C4-2B (cell line): ENCODE results near the gene GADL1.

Experiments used
- ZFX ChIP-seq: fragments of 450-650 bp; IDR thresholded peaks from 2 replicates; pipeline ENCODE4 v1.6.1; 2017
- TF ChIP-seq, protein P1 (sequence below): fragments of 450-650 bp; conservative IDR thresholded peaks from 2 replicates; pipeline ENCODE4 v1.5.1; 2017; ENCODE audit warnings: mild to moderate bottlenecking

- TF ChIP-seq, protein P1, sequence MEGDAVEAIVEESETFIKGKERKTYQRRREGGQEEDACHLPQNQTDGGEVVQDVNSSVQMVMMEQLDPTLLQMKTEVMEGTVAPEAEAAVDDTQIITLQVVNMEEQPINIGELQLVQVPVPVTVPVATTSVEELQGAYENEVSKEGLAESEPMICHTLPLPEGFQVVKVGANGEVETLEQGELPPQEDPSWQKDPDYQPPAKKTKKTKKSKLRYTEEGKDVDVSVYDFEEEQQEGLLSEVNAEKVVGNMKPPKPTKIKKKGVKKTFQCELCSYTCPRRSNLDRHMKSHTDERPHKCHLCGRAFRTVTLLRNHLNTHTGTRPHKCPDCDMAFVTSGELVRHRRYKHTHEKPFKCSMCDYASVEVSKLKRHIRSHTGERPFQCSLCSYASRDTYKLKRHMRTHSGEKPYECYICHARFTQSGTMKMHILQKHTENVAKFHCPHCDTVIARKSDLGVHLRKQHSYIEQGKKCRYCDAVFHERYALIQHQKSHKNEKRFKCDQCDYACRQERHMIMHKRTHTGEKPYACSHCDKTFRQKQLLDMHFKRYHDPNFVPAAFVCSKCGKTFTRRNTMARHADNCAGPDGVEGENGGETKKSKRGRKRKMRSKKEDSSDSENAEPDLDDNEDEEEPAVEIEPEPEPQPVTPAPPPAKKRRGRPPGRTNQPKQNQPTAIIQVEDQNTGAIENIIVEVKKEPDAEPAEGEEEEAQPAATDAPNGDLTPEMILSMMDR = no peak
- no peak for TF ChIP-seq ZFX
These were observed 197.6 kb downstream of the GADL1 start for GRCh38 chr3:30696896-30697295.
